AML-193 (cell line): ENCODE measurements around the gene RAPGEF1.
"Not testable (repeated sequence)": the region's sequence is repeated elsewhere in the genome, so short reads cannot be mapped to it uniquely, and the experiment has no call there.

Experiments used
- DNase-seq, 2 experiments: peaks; one replicate each; lab custom pipeline; 2025; lab: John Stamatoyannopoulos, UW

Gene RAPGEF1

DNA sequence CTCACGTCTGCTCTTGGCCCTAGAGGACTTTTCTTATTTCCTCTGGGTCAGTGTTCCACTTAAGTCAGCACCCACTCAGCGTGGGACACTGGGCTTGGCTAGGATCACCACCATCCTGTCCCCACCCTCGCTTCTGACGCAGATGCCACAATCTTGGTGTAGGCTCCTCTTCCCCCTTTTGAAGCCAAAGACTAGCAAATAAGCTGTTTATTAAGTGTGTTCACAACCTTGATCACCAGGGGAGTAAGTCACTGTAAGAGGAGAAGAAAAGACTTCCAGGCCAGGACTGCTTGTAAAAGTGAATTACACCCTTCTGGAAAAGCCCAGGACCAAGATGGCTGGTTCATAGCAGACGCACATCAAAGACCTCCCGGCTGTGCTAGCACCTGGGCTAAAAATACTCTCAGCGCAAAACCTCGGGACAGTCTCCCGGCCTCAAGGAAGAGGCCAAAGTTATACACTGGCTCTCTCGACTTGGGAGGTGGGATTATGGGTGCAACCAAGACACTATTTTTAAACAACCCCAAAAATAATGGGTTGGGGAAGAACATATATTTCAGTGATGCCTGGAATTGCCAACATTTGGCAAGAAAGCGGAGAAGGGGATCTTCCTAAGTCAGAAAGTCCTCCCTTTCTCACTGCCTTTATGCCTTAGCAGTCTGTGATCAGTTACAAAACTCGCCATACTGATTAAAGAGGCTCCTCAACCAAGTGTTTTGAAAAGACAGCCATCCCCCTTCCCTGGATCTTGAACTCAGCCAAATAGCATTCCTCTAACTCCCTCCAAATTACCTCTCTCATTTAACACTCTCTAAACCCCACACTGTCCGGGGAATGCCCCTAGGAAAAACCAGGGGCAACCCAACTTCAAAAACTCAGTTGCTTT, 69.4 kb downstream of the RAPGEF1 start:
- DNase-seq, result no peak

DNA sequence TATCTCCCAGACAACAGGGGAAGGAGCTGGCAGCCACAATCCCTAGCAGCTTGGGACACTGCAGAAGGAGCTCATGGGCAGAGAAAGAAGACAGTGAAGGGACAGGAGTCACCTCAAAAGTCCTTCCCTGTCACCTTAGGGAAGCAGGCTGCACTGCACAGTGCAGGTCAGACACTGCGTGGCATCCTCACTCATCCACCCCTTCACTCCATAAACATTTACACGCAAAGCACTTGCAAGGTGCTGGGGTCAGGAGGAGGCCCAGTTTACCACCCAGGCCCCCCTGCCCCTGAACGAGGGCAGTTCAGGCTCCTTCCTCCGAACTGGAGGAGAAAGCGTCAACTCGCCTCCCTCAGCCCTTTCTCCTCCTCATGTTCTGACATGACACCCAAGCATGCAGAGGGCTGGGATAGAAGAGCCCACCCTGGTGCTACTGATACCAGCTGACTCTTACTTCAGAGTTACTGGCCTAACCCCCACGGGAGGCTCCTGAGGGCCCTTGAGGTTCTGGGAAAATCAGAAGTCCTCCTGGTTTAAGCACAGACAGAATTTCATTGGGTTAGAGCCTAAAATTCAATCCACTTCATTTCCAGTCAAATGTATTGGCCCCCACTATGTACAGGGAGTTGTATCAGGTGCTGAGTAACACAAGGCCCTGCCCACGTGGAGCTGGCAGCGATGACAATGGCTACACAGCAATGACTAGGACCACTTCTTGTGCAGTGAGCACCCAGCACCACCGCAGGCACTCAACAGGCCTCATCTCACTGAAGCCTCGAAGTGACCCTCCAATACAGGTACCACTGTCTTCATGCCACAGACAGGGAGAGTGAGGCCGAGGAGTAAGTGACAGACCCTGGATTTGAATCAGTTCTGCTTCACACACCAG, 70.4 kb downstream of the RAPGEF1 start:
- DNase-seq, result no peak

DNA sequence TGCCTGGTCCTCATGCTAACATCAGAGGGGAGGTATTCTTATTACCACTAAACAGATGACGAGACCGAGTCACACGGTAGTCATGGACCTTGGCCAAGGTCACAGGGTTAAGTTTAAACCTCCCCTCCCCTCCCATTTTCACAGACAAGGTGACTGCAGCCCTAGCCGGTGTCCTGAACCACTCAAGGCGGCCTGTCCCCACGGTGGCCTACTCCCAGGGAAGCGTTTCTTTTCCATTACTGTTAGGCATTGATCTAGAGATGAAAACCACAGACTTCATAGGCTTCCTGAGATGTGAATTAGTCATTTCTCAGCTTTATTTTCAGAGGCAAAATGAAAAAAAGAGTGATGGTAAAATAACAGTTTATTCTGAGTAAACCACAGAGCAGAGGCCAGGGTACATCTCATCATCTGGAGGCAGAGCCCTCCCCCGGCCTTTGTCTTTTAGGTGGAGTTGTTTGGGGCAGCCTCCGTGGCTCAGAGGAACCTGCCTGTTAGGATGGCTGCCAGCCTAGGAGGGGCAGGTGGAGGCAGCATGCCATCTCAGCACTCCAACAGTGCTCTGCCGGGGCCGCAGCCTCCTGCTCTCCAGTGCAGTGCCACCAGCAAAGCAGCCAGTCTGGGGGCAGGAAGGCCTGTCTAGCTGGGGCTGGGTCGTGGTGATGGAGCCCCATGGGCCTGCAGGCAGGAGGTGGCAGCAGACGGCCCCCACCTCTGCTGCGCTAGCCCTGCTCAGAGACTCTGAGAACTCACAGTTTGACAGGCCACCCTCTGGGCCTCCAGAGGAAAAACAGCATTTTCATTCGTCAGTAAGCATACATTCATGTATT, 71.2 kb downstream of the RAPGEF1 start:
- DNase-seq, result no peak

DNA sequence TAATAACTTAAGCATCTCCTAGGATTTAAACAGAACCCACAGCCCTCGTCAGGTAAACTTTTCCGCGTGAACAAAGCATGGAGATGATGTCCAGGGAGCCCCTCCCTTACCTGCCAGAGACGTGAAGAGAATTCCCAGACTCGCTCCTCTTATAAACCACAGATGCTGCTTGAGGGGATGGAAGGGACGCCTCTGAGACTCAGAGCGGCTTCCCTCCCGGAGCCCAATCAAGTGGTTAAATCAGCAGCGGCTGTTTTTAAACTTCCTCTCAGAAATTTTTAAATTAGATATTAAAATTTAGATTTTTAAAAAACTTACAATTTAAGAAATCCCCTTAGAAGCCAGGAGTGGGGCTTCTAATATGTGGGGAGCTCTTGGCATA, 71.8 kb downstream of the RAPGEF1 start:
- no peak for DNase-seq

DNA sequence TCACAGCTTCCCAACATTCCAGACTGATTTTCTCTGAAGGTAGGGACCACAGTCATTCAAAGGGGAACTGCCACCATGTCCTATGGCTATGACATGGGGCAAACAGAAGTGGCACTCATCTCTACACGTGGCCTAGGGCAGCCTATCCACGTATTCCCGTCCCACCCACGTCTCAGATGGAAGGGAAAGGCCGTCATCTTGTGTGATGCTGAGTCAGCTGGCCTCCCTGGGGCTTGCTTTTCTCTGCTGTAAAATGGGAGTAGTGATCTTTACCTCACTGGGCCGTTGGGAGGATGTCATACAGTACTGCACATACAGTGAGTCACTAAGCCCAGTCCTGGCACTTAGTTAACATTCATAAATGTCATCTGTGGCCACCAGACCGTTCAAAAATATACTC, 72.3 kb downstream of the RAPGEF1 start:
- no peak for DNase-seq

DNA sequence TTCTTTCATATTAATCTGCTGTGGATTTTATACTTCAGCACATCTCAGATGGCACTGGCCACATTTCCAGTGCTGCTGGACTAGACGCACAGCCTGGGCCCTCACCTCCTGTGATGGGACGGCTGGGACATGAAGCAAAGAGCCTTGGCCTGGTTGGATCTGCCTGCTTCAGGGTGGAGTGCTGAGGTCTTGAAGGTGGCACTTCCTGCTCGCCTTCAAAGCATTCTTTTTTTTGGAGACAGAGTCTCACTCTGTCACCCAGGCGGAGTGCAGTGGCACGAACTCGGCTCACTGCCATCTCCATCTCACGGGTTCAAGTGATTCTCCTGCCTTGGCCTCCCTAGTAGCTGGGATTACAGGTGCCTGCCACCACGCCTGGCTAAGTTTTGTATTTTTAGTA, 73.1 kb downstream of the RAPGEF1 start:
- DNase-seq, result no peak

DNA sequence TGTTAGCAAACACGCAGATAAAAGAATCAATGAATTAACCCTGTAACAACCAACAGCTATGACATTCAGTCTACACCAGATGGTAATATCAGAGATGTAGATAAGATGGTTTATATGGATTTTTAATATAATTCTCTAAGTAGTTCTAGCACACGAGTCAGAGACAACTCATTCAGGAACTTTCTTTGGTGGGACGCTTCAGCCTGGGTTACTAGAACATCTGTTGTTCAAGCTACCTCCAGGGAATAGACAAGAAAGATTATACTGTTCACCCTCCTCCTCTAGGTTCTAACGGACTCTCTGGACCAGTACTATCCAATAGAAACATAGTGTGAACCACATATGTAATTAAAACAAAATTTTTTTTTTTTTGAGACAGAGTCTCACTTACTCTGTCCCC, 73.8 kb downstream of the RAPGEF1 start:
- no peak for DNase-seq

- DNase-seq, result no peak
Measured at GRCh38 chr9:131663288-131663687, 76.6 kb downstream of the RAPGEF1 start.

- not testable (repeated sequence) for DNase-seq
Measured at GRCh38 chr9:131662289-131662621, 77.6 kb downstream of the RAPGEF1 start.

DNA sequence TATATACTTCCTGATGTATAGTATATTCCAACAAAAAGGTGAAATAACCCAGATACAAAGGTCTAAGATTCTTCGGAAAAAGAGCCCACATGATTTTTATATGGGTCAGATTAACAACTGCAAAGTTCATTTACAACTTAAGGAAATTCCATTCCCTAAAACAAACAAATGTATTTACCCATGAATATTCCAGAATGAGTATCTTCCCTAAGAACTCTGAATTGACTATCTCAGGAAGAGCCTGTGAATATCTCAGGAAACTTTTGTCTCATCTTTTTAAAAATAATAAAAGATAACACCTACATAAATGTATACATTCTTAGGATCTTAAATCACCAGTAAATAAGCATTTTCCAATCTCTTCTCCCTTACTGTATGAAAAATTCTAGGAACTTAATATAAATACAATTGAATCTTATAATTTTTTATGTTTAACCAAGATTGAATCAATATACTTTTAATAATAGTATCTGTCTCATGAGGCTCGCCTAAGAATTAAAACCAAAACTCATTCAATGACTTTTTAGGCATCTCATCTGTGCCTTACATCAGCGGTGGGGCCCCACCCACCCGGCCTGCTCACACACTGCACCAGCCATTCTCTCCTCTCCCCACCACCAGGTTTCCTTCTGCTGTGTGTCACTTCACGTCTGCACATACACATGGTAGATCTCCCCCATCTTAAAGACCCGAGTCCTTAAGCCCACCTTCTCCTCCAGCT, 78.1 kb downstream of the RAPGEF1 start:
- DNase-seq, result no peak

- no peak for DNase-seq
Measured at GRCh38 chr9:131660466-131661405, 79.1 kb downstream of the RAPGEF1 start.

GRCh38 chr9:131658377-131659129, 81.3 kb downstream of the RAPGEF1 start:
- peak; percentile 9 to 19 for DNase-seq

DNA sequence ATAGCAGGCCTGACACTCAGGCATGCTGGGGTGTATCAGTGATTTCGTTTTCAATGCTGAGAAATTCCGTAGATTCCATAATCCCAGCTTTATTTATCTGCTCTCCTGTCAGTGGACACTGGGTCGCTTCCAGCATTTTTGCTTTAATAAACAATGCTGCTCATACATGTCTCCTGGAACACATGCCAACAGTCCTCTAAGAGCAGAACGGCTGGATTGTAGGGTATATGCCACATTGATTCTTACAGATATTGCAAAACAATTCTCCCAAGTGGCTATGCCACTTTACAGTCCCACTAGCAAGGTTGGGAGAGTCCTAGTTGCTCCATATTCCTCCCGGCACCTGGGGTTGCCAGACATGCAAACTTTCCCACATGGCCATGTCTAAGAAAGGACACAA, 81.9 kb downstream of the RAPGEF1 start:
- DNase-seq, result no peak

- DNase-seq, result no peak
Measured at GRCh38 chr9:131657456-131657855, 82.4 kb downstream of the RAPGEF1 start.

DNA sequence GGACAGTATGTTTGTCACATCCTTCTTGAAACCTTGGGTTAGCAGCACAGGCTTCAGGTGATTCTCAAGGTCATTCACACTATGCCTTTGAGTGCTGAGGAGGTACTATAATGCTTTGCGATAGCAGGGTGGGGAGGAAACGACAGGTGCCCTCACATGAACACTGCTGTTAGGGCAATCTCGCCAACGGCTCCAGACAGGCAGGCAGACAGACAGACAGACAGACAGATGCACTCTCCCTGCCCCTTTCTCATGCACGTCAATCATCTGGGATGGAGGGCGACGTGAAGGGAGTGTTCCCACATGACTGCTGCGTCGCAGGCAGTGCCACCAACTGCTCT, 82.9 kb downstream of the RAPGEF1 start:
- no peak for DNase-seq

GRCh38 chr9:131656356-131657036, 83.4 kb downstream of the RAPGEF1 start:
- DNase-seq, result peak; percentile 98 to 99

DNA sequence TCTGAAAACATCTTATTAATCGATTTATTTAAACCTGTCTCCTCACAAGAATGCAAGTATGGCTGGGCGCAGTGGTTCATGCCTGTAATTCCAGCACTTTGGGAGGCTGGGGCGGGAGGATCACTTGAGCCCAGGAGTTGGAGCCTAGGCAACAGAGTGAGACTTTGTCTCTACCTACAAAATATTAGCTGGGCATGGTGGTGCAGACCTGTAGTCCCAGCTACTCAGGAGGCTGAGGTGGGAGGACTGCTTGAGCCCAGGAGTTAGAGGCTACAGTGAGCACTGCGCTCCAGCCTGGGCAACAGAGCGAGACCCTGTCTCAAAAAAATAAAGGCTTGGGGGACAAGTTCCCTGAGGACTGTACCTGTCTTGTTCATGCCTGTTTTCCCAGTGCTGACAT, 85.5 kb downstream of the RAPGEF1 start:
- DNase-seq, result not testable (repeated sequence)

DNA sequence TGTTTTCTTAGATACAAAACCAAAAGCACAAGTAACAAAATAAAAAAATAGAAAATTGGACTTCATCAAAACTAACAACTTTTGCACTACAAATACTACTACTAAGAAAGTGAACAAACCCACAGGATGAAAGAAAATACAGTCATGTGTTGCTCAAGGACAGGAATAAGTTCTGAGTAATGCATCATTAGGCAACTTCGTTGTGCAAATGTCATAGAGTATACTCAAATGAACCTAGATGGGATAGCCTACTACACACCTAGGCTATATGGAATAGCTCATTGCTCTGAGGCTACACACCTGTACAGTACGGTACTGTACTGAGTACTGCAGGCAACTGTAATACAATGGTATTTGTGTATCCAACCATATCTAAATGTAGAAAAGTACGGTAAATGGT, 88.3 kb downstream of the RAPGEF1 start:
- DNase-seq, result peak; percentile 85 to 87

DNA sequence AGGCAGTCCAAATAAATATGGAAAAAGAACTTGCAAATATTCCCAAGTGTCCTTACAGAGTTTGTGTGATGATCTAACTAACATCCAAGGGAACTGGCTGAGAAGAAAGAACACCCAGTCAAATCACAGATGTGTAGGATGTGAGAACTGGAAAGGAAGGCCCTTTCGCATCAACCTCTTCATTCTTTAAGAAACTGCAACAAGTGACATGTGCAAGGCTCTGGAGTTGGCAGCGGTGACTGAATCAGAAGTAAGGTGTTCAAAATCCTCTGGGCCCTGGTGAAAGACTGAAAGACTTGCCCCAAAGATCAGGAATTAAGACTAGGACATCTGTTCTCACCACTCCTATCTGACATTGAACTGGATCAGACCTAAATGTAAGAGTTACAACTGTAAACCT, 88.7 kb downstream of the RAPGEF1 start:
- DNase-seq, result no peak
